Nephron (organoid): ENCODE results near the gene RHPN2.
"Not testable (repeated sequence)": the region's sequence is repeated elsewhere in the genome, so short reads cannot be mapped to it uniquely, and the experiment has no call there.

ENCODE experiments used
- H3K27ac Mint-ChIP-seq, 3 experiments: 2 replicates each; pipeline ENCODE4 v1.8.0; 2020; ENCODE audit warnings: mixed read lengths in 3 of 3, mild to moderate bottlenecking in 2 of 3, moderate library complexity in 1 of 3
- H3K27me3 Mint-ChIP-seq: 2 replicates; pipeline ENCODE4 v1.8.0; 2021; ENCODE audit warnings: low read depth, mild to moderate bottlenecking, moderate library complexity, mixed read lengths
- H3K36me3 Mint-ChIP-seq: 2 replicates; pipeline ENCODE4 v1.8.0; 2020; ENCODE audit warnings: low read depth, mixed read lengths
- H3K4me1 Mint-ChIP-seq: 2 replicates; pipeline ENCODE4 v1.8.0; 2020; ENCODE audit warnings: mixed read lengths
- H3K4me3 Mint-ChIP-seq, 3 experiments: 2 replicates each; pipeline ENCODE4 v1.8.0; 2020; ENCODE audit warnings: mild to moderate bottlenecking in 3 of 3, mixed read lengths in 3 of 3, moderate library complexity in 2 of 3
- H3K9me3 Mint-ChIP-seq: 2 replicates; pipeline ENCODE4 v1.8.0; 2020; ENCODE audit warnings: mixed read lengths
- CTCF ChIP-seq, 3 experiments: fragments of 200-600 bp; sonication (generic); IDR thresholded peaks; one replicate each; pipeline ENCODE4 v1.5.0; 2021; ENCODE audit warnings: antibody characterized with exemption in 3 of 3; ENCODE audit not compliant: unreplicated experiment in 3 of 3

Gene RHPN2

GRCh38 chr19:32997716-32998355 is 66.9 kb downstream of the RHPN2 start:
- no peaks in the 10 kb centered on the region for H3K27me3 Mint-ChIP-seq
- no peaks in the 10 kb centered on the region for H3K4me1 Mint-ChIP-seq
- no peak overlapping the region for H3K27ac Mint-ChIP-seq
- no peaks in the 10 kb centered on the region for H3K9me3 Mint-ChIP-seq
- H3K36me3 Mint-ChIP-seq = peaks cover 8% of the 10 kb centered on the region
- no peak for TF ChIP-seq CTCF (IDR thresholded peaks at IDR 0.05; ENCODE audit: unreplicated experiment in 3 of 3)
- H3K4me3 Mint-ChIP-seq = no peak overlapping the region

- not testable (repeated sequence) for H3K4me1 Mint-ChIP-seq, H3K27ac Mint-ChIP-seq, H3K36me3 Mint-ChIP-seq
Measured at GRCh38 chr19:32997061-32997464, 67.6 kb downstream of the RHPN2 start.

GRCh38 chr19:32995966-32996365 is 68.7 kb downstream of the RHPN2 start:
- H3K4me3 Mint-ChIP-seq, H3K27ac Mint-ChIP-seq, H3K36me3 Mint-ChIP-seq, H3K27me3 Mint-ChIP-seq, H3K9me3 Mint-ChIP-seq, H3K4me1 Mint-ChIP-seq: not testable (repeated sequence)

More at GRCh38 chr19:32997061-32997464, 67.6 kb downstream of the RHPN2 start:
- H3K27me3 Mint-ChIP-seq, H3K4me3 Mint-ChIP-seq, H3K9me3 Mint-ChIP-seq: not testable (repeated sequence)

GRCh38 chr19:32988724-32989123 is 76.0 kb downstream of the RHPN2 start:
- Mint-ChIP-seq H3K27ac (no peak overlapping the region), H3K36me3 (peaks cover 16% of the 10 kb centered on the region), H3K4me3 (no peak overlapping the region), H3K9me3 (no peaks in the 10 kb centered on the region), H3K4me1 (no peaks in the 10 kb centered on the region), H3K27me3 (no peaks in the 10 kb centered on the region)
- no peak for TF ChIP-seq CTCF (IDR thresholded peaks at IDR 0.05; ENCODE audit: unreplicated experiment in 3 of 3)

- H3K4me1 Mint-ChIP-seq, H3K4me3 Mint-ChIP-seq, H3K9me3 Mint-ChIP-seq, H3K27ac Mint-ChIP-seq, H3K27me3 Mint-ChIP-seq: not testable (repeated sequence)
- H3K36me3 Mint-ChIP-seq = peaks cover 14% of the 10 kb centered on the region
Measured at GRCh38 chr19:32988254-32988653, 76.4 kb downstream of the RHPN2 start.

- not testable (repeated sequence) for H3K27ac Mint-ChIP-seq, H3K4me1 Mint-ChIP-seq, H3K27me3 Mint-ChIP-seq, H3K4me3 Mint-ChIP-seq, H3K9me3 Mint-ChIP-seq
- H3K36me3 Mint-ChIP-seq = peaks cover 22% of the 10 kb centered on the region
Measured at GRCh38 chr19:32982488-32982887, 82.2 kb downstream of the RHPN2 start.

GRCh38 chr19:32979807-32980206 is 84.9 kb downstream of the RHPN2 start:
- H3K27ac Mint-ChIP-seq, H3K4me1 Mint-ChIP-seq: not testable (repeated sequence)

GRCh38 chr19:32977813-32978212 is 86.9 kb downstream of the RHPN2 start:
- peaks cover 23% of the 10 kb centered on the region for H3K36me3 Mint-ChIP-seq
- H3K4me3 Mint-ChIP-seq, H3K27me3 Mint-ChIP-seq, H3K4me1 Mint-ChIP-seq, H3K27ac Mint-ChIP-seq, H3K9me3 Mint-ChIP-seq: not testable (repeated sequence)

More at GRCh38 chr19:32979807-32980206, 84.9 kb downstream of the RHPN2 start:
- peaks cover 26% of the 10 kb centered on the region for H3K36me3 Mint-ChIP-seq
- not testable (repeated sequence) for H3K4me3 Mint-ChIP-seq, H3K27me3 Mint-ChIP-seq, H3K9me3 Mint-ChIP-seq

GRCh38 chr19:32977280-32977679 is 87.4 kb downstream of the RHPN2 start:
- no peaks in the 10 kb centered on the region for H3K27me3 Mint-ChIP-seq
- H3K27ac Mint-ChIP-seq = no peak overlapping the region
- H3K36me3 Mint-ChIP-seq = peaks cover 20% of the 10 kb centered on the region
- H3K4me1 Mint-ChIP-seq = no peaks in the 10 kb centered on the region
- no peak overlapping the region for H3K4me3 Mint-ChIP-seq
- no peak for TF ChIP-seq CTCF (IDR thresholded peaks at IDR 0.05; ENCODE audit: unreplicated experiment in 3 of 3)
- H3K9me3 Mint-ChIP-seq = no peaks in the 10 kb centered on the region
